HG03045 (cell line): ENCODE results near the gene CPAMD8.

Experiments used
- ATAC-seq: cut with Tn5 transposase; IDR thresholded peaks from one replicate; pipeline ENCODE4 v1.9.1; 2021; ENCODE audit warnings: mild to moderate bottlenecking, moderate library complexity; ENCODE audit not compliant: unreplicated experiment

Gene CPAMD8

DNA sequence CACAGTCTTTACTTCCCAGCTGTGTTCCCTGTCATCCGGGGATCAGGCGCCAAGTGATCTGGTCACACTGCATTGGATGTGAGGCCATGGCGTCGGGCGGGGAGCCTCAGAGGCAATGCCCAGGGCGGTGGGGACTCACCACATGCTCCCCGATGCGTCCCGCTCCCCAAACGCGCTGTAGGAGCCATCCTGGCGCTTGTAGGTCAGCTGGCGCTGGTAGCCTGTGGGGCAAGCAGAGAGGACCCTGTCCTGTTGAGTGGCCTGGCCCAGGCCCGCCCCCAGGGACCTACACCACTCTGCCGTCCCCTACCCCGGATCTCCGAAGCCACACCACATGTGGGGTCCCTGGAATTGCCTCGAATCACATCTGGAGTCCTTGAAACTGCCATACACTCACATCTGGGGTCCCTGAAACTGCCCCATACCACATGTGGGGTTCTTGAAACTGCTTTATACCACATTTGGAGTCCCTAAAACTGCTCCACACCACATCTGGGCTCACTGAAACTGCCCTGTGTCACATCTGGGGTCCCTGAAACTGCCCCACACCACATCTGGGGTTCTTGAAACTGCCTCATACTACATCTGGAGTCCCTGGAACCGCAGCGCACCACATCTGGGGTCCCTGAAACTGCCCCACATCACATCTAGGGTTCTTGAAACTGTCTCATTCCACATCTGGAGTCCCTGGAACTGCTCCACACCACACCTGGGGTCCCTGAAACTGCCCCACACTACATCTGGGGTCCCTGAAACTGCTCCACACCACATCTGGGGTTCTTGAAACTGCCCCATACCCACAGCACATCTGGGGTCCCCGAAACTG is 104.6 kb downstream of the CPAMD8 start:
- ATAC-seq = no peak

DNA sequence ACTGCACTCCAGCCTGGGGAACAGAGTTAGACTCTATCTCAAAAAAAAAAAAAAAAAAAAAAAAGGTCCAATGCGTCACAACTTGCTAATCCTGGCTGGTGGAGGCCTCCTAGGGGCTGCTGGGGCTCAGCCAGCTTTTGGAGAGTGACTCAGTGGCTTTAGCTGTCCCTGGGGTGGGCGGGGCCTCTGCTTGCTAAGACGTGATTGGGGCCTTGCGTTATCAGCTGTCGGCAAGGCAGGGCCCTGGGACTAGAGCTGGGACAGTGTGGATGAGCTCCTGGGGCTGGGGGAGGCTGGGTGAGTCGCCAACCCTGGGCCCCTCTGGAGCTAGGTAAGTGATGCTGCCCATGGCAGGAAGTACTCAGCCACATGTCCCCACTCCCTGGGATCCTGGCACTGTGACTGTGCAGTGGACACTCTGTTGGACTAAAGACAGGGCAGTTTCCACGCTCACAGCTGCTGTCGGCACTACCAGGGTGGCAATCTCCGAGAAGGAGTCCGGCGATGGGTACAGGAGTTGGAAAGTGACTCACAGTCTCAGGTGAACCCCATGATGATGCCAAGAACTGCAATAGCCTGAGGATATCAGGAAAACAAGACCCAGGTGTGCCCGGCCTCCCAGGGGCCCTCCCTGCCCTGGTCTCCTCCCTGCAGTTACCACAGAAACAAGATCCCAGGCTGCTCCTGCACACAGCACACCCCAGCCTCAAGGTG is 105.6 kb downstream of the CPAMD8 start:
- no peak for ATAC-seq

DNA sequence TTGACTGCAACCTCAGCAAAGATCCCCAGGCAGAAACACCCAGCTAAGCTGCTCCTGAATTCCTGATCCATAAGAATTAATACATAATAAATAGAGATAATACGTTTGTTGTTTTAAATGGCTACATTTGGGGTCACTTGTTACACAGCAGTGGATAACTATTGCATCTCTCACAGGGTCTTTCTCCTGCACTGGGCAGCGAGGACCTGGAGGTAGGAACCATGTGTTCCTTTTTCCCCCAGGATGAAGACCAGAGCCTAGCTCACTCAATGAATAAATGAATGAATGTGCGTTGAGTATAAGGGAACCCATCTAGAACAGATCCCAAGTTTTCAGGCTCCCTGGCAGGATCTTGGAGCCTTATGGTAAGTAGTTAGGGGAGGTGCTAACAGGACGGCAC is 107.1 kb downstream of the CPAMD8 start:
- ATAC-seq = no peak

DNA sequence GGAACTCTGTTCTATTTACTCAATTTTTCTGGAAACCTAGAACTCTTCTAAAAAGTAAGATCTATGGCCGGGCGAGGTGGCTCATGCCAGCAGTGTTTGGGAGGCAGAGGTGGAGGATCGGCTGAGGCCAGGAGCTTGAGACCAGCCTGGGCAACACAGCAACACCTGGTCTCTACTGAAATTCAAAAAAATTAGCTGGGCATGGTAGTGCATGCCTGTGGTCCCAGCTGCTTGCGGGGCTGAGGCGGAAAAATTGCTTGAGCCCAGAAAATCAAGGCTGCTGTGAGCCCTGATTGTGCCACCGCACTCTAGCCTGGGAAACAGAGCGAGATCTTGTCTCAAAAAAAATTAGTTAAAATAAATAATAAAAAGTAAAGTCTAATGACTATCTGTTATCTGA is 109.2 kb downstream of the CPAMD8 start:
- no peak for ATAC-seq

DNA sequence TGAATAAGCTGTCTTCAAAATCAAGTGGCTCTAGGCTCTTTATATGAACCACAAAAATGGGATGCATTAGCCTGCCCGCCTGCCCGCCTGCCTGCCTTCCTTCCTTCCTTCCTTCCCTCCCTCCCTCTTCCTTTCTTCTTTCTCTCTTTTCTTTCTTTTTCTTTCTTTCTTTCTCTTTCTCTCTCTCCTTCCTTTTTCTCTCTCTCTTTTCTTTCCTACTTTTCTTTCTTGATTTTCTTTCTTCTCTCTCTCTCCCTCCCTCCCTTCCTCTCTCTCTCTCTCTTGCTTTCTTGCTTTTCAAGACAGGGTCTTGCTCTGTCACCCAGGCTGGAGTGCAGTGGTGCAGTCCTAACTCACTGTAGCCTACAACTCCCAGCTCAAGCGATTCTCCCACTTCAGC is 110.9 kb downstream of the CPAMD8 start:
- no peak for ATAC-seq

DNA sequence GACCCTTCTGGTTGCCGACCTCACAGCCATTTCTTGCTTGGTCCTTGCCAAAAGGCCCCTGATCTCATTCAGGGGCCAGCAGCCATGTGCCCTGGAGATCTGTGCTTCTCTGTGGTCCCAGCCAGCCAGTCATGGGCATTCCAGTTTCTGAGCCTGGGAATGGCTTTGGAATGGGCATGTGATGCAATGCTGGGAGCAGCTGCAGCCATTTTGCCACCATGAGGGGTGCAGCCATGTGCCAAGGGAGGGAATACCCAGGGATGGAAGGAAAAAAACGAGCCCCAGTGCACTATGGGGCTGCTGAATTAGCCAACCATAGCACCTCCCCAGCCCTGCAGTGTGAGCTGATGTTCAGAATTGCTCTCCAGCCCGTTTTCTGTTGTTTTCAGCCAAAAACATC is 111.5 kb downstream of the CPAMD8 start:
- ATAC-seq = no peak

DNA sequence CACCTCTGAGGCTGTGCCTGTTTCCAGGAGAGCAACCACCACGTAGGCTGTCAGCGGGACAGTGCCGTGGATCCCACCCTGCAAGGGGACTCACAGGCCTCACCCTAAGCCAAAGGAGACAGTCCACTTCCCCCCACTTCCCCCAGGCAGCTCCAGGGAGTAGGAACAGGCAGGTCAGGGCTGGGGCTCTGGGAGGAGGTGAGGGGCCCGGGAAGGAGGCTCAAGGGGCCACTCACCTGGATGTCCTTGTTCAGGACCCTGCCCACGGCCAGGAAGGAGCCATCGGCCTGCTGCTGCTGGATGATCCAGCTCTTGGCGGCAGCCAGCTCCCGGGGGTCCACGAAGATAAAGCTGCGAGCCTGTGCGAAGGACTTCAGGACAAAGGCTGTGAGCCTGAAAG is 112.2 kb downstream of the CPAMD8 start:
- no peak for ATAC-seq

DNA sequence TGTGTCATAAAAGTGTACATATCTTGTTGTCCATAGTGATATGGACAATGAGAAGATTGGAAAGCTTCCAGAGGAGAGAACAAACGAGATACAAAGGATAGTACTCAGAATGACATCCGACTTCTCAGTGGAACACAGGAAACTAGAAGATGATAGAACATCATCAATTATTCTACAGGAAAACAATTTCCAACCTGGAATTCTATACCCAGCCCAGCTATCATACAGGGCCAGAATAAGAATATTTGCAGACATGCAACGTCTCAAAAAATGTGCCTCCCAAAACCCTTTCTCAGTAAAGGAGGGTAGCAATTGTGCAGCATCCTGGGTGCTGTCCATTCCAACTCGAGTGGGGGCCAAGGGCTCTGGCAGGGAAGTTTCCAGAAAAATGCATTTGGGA is 113.8 kb downstream of the CPAMD8 start:
- no peak for ATAC-seq

DNA sequence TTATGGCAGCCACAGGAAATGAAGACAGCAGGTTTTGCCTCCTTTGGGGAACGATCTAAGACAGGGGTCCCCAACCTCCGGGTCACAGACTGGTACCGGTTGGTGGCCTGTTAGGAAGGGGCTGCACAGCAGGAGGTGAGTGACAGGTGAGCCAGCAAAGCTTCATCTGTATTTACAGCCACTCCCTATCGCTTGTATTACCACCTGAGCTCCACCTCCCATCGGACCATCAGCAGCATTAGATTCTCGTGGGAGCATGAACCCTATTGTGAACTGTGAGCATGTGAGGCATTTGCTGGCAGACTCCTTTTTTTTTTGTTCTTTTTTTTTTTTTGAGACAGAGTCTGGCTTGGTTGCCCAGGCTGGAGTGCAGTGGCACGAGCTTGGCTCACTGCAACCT is 115.6 kb downstream of the CPAMD8 start:
- ATAC-seq = no peak

DNA sequence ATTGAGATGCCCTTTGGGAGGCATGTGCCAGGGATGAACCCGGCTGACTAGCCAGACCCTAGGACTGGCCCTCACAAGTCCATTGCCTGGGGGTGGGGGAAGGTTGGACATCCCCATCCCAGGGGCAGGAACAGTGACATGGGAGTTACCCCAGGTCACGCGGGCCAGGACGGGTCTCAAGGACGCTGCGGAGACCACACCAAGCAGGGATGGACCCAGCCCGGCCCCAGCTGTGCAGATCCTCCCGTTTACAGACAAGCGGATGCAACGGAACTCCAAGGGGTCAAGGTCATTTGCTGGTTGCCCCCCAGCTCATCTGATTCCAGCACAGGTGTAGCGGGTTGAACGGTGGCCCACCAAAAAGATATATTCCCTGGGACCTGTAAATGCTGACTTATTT is 117.9 kb downstream of the CPAMD8 start:
- no peak for ATAC-seq

DNA sequence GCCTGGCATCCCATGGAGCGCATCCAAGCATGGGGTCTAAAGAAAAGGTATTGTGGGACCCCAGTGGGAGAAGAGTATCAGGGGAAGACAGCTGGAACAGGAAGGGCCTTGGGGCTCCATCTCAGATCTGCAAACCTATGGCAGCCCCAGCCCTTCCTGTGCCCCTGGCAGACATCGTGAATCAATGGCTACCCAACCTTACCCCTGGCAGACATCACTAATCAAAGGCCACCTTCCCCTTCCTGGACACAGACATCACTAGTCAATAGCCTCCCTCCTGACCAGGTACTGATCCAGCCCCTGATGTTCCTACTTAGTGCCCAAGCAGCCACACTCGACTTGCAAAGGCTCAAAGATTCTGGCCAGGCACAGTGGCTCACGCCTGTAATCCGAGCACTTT is 122.0 kb downstream of the CPAMD8 start:
- no peak for ATAC-seq

DNA sequence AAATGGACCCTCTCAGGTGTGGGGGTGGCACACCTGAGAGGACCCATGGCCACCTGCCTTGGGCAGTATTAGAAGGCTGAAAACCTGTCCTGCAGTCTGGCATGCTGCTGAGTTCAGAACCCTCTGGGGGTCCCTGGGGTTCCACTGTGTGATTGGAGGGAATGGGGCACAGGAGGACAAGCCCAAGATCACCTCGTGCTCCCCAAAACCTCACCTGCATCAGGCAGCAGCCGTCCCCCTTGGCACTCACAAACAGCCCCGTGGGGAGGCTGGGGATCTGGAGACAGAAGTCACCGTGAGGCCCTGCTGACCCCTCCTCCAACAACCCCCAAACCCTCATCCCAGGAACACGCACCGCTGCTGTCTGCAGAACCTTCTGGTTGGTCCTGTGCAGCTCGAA is 123.3 kb downstream of the CPAMD8 start:
- ATAC-seq = no peak

DNA sequence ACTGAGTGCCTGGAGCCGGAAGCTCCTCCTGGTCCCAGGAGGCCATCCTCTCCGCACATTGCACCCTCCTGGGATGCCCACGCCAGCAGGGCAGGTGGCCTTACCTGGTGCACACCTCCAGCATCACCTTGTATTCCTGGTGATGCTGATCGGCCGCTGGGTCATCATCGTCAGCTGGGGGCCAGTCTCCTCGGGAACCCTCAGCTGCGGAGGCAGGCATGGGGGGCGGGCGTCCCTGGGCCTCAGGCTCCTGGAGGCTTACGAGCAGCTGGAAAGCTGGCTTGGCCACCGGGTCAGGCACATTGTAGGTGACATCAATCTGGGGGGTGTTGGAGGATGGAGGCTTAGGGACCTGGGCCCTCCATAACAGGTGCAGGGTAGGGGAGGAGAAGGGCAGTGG is 124.1 kb downstream of the CPAMD8 start:
- ATAC-seq = no peak

DNA sequence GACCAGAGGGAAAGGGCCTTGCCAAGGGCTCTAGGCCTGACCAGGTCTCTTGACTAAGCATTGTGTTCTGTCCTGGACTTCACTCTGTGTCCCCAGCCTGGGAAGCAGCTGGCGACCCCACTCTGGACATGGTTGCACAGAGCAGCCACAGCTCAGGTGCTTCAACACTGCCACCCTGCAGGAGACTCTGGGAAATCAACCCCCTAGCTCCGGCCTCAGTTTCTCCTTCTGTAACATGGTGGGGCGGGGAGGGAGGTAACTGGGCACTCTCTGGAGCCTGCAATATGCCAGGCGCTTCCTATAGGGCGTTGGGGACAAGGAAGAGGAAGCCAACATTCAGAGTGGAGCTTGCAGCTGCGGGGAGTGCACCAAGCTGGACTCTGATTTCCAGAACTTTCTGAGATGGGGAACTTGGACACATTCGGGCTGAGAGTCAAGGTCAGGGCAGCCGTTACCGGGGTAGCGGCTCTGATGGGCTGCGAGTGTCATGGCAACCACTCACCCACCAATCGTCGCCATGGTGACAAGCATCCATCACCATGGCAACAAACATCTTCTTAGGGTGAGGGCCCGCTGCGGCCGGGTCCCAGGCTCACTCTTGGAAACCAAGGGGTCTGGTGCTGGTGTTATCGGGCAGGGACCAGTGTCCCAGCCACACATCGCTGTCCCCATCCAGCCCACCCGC is 125.0 kb downstream of the CPAMD8 start:
- no peak for ATAC-seq

DNA sequence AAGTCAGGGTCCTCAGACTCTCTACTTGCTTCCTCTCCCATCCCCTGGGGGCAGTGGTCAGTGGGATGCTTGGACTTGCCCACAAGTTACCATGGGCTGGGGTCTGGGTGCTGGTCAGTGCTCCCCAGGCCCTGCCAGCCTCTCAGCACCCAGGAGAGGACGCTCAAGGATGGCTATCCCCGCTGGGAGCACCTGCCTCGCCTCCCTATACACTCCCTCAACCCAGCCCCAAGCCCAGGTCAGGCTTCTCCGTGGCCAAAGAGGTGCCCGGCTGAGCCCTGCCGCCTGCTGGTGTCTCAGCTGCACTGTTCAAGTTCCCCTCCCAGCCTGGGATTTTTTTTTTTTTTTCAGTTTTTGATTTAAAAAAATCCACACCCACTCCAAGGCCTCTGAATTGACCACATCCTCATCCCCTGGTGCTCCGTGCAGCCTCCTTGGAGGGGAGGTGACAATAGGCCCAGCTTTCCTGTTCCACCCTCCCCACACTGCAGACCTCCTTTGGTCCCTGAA is 127.0 kb downstream of the CPAMD8 start:
- ATAC-seq = no peak

DNA sequence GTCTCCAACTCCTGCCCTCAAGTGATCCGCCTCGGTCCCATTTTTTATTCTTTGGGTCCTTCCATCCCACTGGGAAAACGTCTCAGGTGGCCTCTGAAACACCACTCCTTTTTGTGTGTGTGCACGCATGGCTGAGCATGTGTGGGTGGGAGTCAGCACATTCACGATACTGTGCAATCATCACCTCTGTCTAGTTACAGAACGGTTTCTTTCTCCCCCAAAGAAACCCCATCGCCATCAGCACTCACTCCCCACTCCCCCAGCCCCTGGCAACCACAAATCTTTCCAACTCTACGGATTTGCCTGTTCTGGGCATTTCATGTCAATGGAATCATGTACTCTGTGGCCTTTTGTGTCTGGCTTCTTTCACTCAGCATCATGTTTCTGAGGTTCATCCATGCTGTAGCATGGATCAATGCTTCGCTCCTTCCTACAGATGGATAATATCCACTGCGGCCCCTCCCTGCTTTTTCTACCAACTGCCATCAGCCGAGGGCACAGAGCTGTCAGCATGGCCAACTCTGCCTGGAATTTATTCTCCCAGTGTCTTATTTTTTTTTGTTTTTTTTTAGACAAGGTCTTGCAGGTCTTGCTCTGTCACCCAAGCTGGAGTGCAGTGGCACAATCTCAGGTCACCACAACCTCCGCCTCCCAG is 128.1 kb downstream of the CPAMD8 start:
- ATAC-seq = no peak

DNA sequence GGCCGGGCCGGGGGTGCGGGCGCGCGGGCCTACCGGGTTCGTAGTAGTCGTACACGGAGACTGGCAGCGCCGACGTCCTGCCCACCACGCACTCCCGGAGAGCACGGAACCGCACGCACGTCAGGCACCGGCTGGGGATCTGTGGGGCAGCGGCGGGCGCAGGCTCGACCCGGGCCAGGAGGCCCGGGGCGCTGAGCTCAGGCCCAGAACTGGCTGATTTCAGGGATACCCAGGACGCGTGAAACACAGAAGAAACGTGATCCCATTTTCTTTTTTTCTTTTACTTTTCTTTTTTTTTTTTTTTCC is 128.8 kb downstream of the CPAMD8 start:
- no peak for ATAC-seq

DNA sequence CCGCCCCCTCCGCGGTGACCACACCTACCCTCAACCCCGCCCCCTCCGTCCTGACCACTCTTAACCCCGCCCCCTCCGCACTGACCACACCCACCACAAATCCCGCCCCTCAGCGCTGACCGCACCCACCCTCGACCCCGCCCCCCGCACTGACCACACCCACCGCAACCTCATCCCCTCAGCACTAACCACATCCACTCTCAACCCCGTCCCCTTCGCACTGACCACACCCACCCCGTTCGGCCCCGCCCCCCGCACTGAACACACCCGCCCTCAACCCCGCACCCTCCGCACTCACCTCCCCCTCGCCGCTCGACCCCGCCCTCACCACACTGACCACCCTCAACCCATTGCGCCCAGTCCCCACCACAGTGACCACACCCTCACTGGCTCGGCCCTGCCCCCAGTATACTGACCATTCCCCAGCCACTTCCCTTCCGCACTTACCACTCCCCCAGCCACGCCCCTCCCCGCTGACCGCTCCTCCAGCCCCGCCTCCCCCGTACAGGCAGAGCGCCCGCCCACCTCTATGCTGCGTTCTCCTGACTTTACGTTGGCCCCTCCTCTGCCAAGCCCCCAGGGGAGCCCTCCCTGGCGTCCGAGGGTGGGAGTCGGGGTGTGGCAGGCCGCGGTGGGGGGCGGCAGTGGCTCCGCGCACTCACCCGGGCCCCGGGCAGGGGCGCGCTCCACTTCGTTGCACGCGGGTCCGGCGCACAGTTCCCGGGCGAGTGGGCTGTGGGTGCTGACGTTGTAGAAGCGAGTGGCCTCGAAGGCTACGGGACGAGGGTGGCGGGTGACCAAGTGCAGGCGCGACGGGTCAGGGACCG is 129.4 kb downstream of the CPAMD8 start:
- peak; percentile 46 for ATAC-seq

DNA sequence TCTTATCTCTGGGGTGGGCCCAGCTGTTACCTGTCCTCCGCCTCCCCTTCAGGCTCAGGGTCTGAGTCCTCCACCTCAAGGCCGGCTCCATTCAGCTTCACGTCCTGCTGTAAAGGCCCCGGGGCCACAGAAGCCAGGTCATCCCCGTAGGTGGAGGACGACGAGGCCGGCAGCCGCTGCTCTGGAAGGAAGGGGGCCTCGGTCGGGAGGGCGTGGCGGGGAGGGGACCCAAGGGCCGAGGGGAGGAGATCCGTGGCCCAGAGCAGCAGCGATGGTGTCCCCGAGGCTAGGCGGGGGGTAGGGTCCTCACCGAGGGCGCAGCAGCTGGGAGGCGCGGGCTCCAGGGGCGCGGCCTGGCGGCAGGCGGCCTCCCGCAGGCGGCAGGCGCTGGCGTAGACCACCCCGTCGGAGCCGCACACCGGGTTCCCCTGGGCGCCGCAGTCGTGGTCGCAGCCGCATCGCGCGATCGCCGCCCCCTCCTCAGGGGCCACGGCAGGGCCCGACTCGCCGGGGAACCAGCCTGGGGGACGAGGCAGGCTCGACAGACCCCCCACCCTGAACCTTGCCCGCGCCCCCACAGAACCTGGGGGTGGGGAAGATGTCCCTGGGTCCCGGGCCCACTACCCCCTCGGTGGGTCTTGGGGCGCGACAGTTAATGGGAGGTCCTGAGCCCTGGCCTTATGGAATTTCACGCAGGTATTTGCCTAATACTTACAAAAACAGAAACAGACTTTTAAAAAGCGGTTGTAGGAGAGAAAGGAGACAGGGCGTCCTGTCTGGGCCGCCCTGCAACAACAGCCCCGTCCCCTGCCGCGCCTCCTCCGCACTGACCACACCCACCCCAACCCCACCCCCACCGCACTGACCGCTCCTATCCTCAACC is 130.2 kb downstream of the CPAMD8 start:
- ATAC-seq = peak; percentile 28
